ENCODE data around the gene GNAZ. TPM values are rescaled to one million over a fixed set of nuclear protein-coding genes. Genes with fewer than 3 reads are reported as not detected.

Gene GNAZ
- total and polyA plus RNA-seq, 2 of the 8 experiments (the other 6 are each of a cell fraction or from before 2014, with no cell fraction given) = 6.6 to 9.6 TPM

DNA sequence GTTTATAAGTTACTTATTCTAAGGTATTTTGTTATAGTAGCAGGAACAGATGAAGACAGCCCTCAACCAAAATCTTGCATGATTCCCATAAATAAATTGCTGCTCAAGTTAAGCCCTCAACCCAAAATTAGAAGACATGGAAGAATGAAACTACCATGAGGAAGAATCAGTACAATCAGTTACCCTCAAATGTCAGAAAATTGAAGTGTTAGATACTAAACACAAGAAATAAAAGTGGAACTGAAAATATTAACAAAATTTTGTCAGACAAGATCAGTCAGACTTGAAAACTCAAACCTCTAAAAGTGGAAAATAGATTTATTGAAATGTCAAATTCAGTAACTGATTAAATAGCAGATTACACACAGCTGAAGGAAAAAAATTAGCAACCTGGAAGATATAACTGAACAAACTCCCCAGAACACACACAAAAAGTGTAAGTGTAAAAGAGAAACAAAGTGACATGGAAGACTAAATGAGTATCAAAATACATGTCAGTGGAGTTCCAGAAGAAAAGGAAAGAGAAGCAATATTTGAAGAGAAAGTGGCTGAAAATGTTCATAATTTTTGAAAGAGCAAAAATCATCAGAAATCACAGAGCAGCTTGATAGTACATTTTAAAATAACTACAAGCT lies 49.5 kb upstream of the GNAZ start:
- Histone ChIP-seq H2BK20ac (ENCODE audit: low read length) (no peak overlapping the region), H3K9ac (replicated peaks in 1 of 4; ENCODE audit: extremely low read depth in 1 of 4, low read depth in 3 of 4, low read length in 3 of 4) (no peak overlapping the region), H2BK5ac (ENCODE audit: low read depth, low read length) (no peak overlapping the region), H4K20me1 (replicated peaks in 1 of 2; ENCODE audit: control insufficient read depth in 1 of 2, insufficient read depth in 2 of 2, low read length in 2 of 2) (no peaks in the 10 kb centered on the region), H3K9me3 (ENCODE audit: insufficient read depth in 2 of 2, low read depth in 1 of 2, low read length in 1 of 2) (peaks cover 0 to 9% of the 10 kb centered on the region in 2 experiments; a peak in 1 of 4 replicates), H3K36me3 (ENCODE audit: control insufficient read depth in 2 of 4, insufficient read depth in 4 of 4, low read length in 3 of 4) (no peaks in the 10 kb centered on the region), H2BK15ac (ENCODE audit: low read length) (no peak overlapping the region), H3K4me2 (ENCODE audit: insufficient read depth in 1 of 2, low read depth in 2 of 2, low read length in 2 of 2) (no peak overlapping the region), H3K18ac (ENCODE audit: extremely low read depth, low read length) (no peak overlapping the region), H3K79me1 (ENCODE audit: low read depth, low read length) (no peaks in the 10 kb centered on the region), H3K23me2 (ENCODE audit: low read depth, low read length) (no peaks in the 10 kb centered on the region), H4K91ac (replicated peaks; ENCODE audit: insufficient read length, low read length) (no peak overlapping the region), H2AK5ac (ENCODE audit: low read depth, low read length) (no peak overlapping the region), H3K4me3 (ENCODE audit: extremely low read depth in 1 of 4, insufficient read depth in 2 of 4, low read depth in 3 of 4, low read length in 4 of 4) (no peak overlapping the region), H2AFZ (ENCODE audit: low read length) (no peak overlapping the region), H3K27ac (ENCODE audit: low read depth, low read length) (no peak overlapping the region), H3K27me3 (replicated peaks in 1 of 4; ENCODE audit: control insufficient read depth in 3 of 4, extremely low read depth in 1 of 4, insufficient read depth in 3 of 4, low read length in 3 of 4) (peaks cover 0 to 4% (median 0%) of the 10 kb centered on the region in 4 experiments; a peak in 1 of 7 replicates), H3K56ac (replicated peaks; ENCODE audit: insufficient read length, low read depth, low read length) (no peak overlapping the region), H3K4me1 (replicated peaks in 1 of 4; ENCODE audit: control insufficient read depth in 3 of 4, insufficient read depth in 4 of 4, low read length in 3 of 4) (no peaks in the 10 kb centered on the region), H3K4ac (replicated peaks; ENCODE audit: insufficient read length, low read depth, low read length) (no peak overlapping the region), H3K79me2 (ENCODE audit: control insufficient read depth in 1 of 2, insufficient read depth in 2 of 2, low read length in 2 of 2) (no peaks in the 10 kb centered on the region), H2BK12ac (ENCODE audit: low read depth, low read length) (no peak overlapping the region), H2BK120ac (replicated peaks; ENCODE audit: low read depth, low read length) (no peak overlapping the region), H4K5ac (ENCODE audit: insufficient read length, low read depth, low read length) (no peak overlapping the region), H3K14ac (ENCODE audit: insufficient read length) (no peak overlapping the region), H3K23ac (ENCODE audit: insufficient read length) (no peak overlapping the region), H4K8ac (ENCODE audit: extremely low read depth, insufficient read depth, low read length) (no peak overlapping the region)
- ChIA-PET POLR2A (ENCODE audit: partially characterized antibody) (no interaction called here), CTCF (ENCODE audit: partially characterized antibody) (no interaction called here)
- no peak for TF ChIP-seq BACH1 (IDR thresholded peaks at IDR 0.05; ENCODE audit: low read length)
- no peak for TF ChIP-seq SP4 (IDR thresholded peaks at IDR 0.05; ENCODE audit: low read length)
- TF ChIP-seq RBBP5 (IDR thresholded peaks at IDR 0.05; ENCODE audit: borderline replicate concordance, low read depth, low read length) = no peak
- TF ChIP-seq BCL11A (IDR thresholded peaks at IDR 0.05; ENCODE audit: low read depth in 2 of 2, low read length in 2 of 2) = no peak
- TF ChIP-seq SIN3A (conservative IDR thresholded peaks at IDR 0.05 in 1 of 2, IDR thresholded peaks at IDR 0.05 in 1 of 2; ENCODE audit: low read depth in 1 of 2, low read length in 2 of 2) = no peak
- no peak for TF ChIP-seq RXRA (IDR thresholded peaks at IDR 0.05; ENCODE audit: insufficient read depth, low read depth, low read length)
- no peak for TF ChIP-seq ASH2L (IDR thresholded peaks at IDR 0.05; ENCODE audit: low read length)
- no peak for TF ChIP-seq PHF8 (conservative IDR thresholded peaks at IDR 0.05; ENCODE audit: low read depth, low read length)
- TF ChIP-seq, protein P1, sequence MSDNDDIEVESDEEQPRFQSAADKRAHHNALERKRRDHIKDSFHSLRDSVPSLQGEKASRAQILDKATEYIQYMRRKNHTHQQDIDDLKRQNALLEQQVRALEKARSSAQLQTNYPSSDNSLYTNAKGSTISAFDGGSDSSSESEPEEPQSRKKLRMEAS (IDR thresholded peaks at IDR 0.05) = no peak
- no peak for TF ChIP-seq EZH2 (IDR thresholded peaks at IDR 0.05; ENCODE audit: low read depth, low read length, severe bottlenecking)
- TF ChIP-seq EGR1 (IDR thresholded peaks at IDR 0.05; ENCODE audit: borderline replicate concordance, low read depth, low read length) = no peak
- FAIRE-seq (no peak), DNase-seq (ENCODE audit: low read depth in 1 of 2, low spot score in 2 of 2) (no peak)
